HG02610 (cell line): ENCODE results near the gene URB1.
"Not testable (repeated sequence)": the region's sequence is repeated elsewhere in the genome, so short reads cannot be mapped to it uniquely, and the experiment has no call there.

ENCODE experiments used
- ATAC-seq: cut with Tn5 transposase; IDR thresholded peaks from one replicate; pipeline ENCODE4 v1.9.1; 2021; ENCODE audit warnings: mild to moderate bottlenecking, moderate library complexity; ENCODE audit not compliant: unreplicated experiment

The URB1 gene

GRCh38 chr21:32411350-32412161 lies 18.7 kb upstream of the URB1 start:
- no peak for ATAC-seq

GRCh38 chr21:32410916-32411315 lies 18.1 kb upstream of the URB1 start:
- no peak for ATAC-seq

- ATAC-seq = no peak
These were observed 17.5 kb upstream of the URB1 start for GRCh38 chr21:32410291-32410690.

GRCh38 chr21:32406405-32406804 lies 13.6 kb upstream of the URB1 start:
- ATAC-seq = no peak

GRCh38 chr21:32403201-32403777 lies 10.5 kb upstream of the URB1 start:
- ATAC-seq = no peak

GRCh38 chr21:32393677-32394001 lies 827 bp upstream of the URB1 start:
- ATAC-seq = no peak

DNA sequence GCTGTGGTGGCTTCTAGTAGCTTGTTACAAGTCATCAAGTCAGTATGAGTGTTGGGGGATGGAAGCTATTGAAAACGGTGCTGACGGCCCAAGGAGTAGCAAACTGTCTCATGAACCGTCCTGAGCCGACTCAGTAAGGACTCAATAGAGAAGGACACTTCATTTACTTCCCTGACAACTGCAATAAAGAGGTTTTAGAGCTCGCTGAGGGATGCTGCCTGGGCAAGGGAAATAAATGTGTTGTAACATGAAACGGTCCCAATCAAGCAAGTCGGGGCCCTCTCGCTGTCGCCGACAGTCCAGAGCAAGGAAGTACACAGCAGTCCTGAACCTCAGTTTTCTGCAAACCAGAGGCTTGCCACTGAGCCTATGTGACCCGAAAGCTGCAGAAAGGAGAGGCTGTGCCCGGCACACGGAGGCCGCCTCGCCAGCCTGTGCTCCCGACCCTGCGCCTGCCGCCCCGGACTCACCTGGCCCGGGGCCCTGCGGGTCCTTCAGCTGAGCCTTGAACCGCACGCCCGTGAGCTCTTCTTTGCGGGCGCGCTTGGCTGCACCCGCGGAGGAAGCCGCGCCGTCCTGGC lies 423 bp downstream of the URB1 start:
- no peak for ATAC-seq

DNA sequence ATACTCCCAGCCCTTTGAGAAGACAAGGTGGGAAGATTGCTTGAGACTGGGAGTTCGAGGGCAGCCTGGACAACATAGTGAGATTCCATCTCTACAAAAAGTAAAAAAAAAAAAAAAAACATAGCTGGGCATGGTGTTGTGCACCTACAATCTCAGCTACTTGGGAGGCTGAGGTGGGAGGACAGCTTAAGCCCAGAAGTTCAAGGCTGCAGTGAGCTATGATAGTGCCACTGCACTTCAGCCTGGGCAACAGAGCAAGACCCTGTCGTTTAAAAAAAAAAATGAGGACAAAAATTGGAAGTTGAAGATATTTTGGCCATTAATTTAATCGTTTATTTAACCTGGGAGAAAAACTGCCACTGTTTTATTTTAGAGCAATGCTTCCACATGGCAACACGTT lies 1.1 kb downstream of the URB1 start:
- no peak for ATAC-seq

DNA sequence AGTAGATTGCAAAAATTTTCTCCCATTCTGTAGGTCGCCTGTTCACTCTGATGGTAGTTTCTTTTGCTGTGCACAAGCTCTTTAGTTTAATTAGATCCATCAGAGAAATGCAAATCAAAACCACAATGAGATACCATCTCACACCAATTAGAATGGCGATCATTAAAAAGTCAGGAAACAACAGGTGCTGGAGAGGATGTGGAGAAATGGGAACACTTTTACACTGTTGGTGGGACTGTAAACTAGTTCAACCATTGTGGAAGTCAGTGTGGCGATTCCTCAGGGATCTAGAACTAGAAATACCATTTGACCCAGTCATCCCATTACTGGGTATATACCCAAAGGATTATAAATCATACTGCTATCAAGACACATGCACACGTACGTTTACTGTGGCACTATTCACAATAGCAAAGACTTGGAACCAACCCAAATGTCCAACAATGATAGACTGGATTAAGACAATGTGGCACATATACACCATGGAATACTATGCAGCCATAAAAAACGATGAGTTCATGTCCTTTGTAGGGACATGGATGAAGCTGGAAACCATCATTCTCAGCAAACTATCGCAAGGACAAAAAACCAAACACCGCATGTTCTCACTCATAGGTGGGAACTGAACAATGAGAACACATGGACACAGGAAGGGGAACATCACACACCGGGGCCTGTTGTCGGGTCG lies 2.1 kb downstream of the URB1 start:
- ATAC-seq = not testable (repeated sequence)

DNA sequence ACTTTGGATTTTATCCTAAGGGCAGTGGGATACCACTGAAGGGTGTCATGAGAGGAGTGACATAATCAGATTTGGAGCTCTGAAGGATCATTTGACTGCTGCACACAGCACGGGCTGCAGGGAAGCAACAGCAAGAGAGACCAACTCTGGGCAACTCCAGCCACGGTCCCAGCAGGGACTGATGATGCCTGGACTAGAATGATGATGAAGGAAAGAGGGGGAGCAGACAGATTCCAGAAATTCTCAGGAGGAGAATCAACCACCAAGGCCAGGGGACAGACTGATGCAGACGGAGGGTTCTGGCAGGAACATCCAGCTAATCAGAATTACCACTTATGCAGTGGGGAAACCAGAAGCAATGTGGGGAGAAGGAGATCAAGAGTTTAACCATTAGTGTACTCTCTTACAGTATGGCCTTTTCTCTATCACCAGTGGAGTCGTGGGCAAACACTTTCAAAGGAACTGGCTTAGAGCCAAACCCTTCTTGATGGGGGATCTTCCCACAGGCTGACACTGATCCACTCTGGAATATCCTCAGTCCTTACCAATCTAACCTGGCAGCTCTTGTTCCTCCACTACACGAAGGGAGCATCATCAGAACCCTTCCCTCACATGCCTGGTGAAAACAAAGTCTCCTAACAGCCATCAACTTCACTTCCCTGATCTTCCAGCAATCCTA lies 3.3 kb downstream of the URB1 start:
- no peak for ATAC-seq

DNA sequence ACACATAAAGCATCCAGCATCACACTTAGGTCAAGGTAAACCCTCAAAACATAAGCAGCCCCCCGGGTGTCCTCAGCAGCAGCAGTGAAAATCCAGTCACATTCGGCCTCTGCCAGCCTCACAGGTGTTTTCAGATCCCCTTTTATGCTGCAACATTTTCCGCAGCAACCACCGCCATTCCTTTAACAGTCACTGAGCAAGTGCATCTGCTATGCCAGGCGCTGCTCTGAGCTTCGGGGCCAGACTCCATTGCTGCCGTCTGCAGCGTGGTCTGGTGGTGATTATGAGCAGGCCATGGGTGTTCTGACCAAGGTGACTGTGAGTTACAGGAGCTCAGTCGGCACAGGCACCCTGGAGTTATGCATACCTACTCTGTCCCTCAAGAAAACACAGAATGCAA lies 4.5 kb downstream of the URB1 start:
- no peak for ATAC-seq

- no peak for ATAC-seq
These were observed 5.7 kb downstream of the URB1 start for GRCh38 chr21:32387151-32387550.

DNA sequence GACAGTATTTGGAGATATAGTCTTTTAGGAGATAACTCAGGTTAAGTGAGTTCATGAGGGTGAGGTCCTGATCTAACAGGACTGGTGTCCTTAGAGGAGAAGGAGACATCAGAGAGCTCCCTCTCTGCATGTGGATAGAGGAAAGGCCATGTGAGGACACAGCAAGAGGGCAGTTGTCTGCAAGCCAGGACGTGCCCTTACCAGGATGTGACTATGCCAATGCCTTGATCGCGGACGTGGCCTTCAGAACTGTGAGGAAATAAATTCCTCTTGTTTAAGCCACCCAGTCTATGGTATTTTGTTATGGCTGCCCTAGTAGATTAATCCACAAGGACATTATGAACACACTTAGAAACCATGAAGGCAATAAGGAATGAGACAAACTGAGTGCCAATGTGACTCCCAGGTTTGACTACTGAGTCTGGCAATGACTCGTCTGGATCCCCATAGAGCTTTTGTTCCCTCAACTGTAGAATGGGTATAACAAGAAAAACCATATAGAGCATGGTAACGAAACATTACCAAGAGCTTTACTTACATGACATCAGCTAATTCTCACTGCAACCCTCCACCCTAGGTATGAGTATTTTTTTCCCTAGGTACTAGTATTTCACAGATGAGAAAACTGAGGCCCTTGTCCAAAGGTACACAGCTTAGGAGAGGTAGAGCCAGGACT lies 6.5 kb downstream of the URB1 start:
- ATAC-seq = no peak

DNA sequence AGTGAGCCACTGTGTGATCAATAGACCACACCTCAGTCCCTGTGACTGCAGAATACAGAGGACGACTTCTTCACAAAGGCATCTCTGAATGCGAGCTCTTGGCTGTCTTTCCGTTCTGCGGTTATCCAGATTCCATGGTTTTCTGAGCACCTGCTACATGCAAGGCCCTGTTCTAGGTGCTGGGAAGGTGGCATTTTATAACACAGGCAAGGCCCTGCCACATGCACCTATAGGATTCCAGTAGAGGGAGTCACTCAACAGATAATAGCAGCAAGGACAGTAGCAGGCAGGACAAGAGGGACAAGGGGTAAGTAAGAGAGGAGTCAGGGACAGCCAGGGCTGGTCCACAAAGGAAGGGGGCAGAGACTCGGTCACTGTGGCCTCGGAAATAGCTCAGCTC lies 9.0 kb downstream of the URB1 start:
- no peak for ATAC-seq

- ATAC-seq = no peak
These were observed 10.6 kb downstream of the URB1 start for GRCh38 chr21:32382108-32382644.

- ATAC-seq = no peak
These were observed 11.2 kb downstream of the URB1 start for GRCh38 chr21:32381571-32381970.

DNA sequence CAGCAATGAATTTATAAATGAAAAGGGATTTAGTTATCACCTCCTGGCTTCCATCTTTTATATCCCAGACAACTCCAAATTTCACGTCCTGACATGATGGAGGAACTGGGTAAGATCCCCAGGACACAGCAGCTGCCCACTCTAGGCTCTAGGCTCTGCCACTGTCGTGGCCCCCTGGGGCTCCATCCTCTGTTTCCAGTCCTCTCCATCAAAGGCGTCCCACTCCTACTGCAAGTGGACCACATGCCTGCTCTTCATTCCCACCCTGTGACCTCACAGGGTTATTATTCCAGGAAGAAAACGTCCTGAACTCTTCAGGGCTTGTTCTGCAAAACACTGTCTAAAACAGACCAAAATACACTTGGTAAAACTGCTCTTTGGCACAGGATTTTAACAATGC lies 11.9 kb downstream of the URB1 start:
- no peak for ATAC-seq

GRCh38 chr21:32378956-32379355 lies 13.9 kb downstream of the URB1 start:
- no peak for ATAC-seq

DNA sequence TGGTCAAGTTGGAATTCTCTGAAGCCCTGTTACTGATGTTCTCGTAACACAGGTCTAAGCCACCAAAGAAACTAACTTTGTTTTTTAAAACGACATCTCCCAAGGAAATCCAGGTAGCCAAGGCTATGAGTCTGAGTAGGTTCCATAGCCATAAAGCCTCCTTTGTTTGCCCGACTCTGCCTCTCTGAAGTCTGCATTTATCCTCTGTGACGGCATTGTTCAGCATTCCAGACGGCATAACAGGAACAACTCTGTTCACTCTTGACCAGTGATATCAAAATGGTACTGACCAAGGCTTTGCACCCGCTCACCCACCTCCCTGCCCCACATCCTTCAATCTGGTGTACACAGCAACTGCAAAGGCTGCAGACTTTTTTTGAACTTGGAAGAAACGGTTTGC lies 14.8 kb downstream of the URB1 start:
- ATAC-seq = no peak

GRCh38 chr21:32377506-32377905 lies 15.3 kb downstream of the URB1 start:
- ATAC-seq = no peak

- ATAC-seq = no peak
These were observed 20.1 kb downstream of the URB1 start for GRCh38 chr21:32372755-32373154.
